GM21786 (cell line): Measurements from ENCODE around the gene CPED1.
"Not testable (repeated sequence)": the region's sequence is repeated elsewhere in the genome, so short reads cannot be mapped to it uniquely, and the experiment has no call there.

ENCODE experiments used
- ATAC-seq: cut with Tn5 transposase; IDR thresholded peaks from one replicate; pipeline ENCODE4 v1.9.1; 2021; ENCODE audit not compliant: unreplicated experiment

Gene CPED1

DNA sequence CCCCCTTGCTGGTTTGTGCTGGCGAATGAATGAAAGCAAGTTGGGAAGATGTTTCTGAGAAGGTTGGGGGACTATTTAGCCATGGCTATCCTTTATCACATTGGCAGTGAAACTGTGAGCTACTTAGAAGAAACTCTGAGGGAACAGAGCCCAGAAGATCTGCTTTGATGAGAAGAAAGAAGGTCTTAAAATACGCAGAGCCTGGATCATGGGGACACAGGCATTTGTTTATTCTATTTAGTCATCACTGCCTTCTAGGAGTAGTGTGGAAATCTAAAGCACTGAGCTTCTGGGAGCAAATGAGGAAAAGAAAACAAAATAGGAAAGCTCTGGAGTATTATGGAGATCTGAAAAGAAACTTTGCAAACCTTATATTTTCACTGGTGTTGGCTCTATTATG lies 28.5 kb downstream of the CPED1 start:
- no peak for ATAC-seq

DNA sequence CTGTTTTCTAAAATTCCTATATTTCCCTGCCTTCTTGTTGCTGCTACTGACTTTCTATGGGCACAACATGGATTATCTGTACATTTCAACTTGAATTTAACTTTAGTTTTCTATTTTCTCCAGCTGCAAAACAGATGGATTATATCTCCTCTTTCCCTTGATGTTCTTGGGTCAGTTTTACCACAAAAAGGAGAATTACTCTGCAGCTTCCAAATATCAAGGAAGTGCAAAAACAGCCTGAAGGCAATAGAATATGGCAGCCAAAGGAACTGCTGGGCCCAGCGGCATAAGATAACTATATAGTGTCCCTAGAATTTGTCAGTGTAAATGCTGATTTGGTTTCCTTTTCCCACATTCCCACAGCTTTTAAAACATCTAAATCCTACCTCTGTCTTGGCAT lies 29.1 kb downstream of the CPED1 start:
- ATAC-seq: no peak

DNA sequence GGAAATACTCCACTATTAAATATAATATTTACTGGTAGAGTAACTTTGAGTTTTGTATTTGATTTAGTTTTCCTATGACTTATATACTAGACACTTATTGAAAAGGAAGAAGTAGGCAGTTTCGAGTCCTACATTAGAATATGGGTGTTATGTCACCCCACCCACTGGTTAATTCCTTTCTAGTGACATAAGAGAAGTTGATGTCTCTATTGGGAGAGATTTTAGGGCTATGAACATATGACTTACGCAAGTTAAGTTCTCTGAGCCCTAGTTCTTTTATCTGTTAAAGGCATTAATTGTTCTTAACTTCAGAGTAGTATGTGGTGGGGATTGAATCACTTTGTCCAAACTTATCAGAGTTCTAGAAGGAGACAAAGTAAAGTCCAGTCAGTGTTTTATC lies 30.5 kb downstream of the CPED1 start:
- ATAC-seq: no peak

DNA sequence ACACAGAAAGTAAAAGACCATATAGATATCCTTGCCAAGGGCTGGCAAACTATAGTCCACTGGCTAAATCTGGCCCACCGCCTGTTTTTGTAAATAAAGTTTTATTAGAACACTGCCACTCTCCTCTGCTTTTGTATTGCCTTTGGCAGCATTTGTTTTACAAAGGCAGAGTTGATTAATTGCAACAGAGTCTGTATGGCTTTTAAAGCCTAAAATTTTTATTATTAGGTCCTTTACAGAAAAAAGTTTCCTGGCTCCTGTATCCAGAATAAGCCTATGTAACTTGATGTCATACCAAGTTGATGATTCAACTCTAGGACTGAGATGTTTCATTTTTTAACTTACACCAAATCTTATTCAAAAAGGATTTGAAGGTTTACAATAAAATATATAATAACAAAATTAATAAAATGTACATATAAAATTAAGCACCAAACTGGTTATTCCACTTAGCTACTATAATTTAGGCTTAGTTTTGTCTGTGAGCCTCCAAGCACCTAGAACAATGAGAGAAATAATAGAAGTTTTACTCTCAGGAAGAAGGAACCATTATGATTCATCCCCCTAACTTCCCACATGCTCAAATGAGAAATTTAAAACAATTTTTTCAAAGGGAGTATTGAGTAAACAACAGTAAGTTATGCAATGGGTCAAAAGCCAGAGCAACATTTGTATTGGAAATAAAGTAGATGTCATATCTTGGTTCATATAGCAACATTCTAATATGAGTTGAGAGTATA lies 31.9 kb downstream of the CPED1 start:
- no peak for ATAC-seq

DNA sequence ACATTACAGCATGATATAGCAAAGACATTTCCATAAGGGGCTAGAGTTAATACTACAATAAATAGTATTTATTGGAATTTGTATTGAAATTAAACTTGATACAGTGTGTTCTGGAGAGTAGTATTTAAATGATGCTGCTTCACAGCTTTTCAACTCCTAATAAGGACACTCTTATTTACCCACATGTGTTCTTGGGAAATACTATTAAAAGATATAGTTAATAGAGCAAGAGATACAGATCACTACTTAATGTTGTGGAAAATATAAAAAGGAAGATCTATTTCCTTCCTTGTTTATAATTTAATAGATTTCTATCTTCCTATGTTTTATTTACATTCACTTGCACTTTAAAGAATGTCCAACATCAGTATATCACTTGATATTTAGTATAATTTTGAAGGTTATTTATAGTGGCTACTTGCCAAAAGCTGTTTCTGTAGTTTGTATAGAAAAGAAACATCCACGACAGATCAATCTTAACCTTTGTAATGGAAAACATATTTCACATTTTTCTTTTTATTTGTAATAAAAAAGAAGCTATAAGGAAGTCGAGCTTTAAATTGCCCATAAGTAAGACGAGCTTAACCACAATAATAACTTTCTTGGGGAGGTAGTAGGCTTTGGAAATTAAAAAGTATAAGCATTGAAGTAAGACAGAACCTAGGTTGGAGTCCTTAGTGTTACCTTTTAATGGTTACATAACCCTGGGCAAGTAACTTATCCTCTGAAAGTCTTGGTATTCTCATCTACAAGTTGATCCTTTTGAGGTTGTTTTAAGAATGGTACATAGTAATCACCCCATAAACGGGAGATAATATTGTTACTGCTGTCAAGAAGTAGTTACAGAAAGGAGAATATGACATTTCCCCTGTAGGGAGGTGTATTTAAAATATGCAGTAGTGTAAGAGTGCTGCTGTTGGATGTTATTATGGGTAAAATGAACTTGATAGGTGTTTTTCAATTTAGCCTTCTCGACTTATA lies 32.8 kb downstream of the CPED1 start:
- no peak for ATAC-seq

DNA sequence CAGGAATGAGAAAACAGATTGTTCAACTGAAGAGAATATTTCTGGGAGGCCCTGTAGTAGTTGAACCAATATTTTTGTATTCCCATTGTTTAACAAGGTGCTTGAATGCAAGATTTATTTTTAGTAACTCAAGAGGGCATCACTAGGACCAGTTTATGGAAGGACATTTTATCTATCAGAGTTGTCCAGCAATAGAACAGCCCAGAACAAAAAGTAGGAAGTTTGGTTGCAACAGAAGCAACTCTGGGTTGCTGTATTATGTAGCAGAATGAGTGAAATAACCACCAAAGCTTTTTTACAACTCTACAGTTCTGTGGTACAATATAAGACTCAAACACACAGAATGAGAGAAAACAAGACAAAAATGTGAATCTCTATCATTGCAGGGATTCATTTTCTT lies 34.7 kb downstream of the CPED1 start:
- ATAC-seq: no peak

DNA sequence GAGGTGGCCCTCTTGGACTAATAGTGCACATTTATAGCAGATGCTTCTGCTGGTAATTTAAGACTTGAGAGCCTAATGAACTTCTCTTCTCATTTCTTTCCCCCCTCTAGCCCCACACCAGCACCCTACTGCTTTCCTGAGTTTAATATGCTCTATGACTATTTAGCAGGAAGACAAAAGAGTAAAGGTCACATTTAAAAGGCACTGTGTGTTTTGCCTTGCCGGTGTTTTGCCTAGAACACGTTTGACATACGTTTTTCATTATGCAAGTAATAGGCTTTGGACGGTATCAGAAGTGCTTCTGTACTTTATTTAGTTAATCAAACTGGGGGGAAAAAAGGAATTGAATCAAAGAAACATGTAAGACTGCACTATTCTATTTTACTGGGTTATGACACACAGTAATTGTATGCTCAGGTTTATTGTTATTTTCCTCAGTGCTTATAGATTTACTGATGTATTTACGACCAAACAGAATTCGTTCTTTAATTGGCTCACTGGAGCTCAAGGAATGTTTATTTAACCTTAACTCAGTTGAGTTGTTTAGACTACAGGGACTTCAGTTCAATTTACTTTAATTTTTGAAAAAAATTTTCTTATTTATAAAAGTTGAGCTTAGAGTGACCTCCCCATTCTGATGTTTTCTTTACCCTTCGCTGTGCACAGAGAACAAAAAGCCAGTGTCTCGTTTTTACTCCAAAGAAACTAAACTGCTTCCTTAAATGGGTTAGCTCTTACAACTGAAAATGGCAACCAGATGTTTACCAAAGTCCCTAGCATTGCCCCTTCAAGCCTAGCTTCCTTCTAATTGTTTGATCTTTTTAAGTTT lies 35.4 kb downstream of the CPED1 start:
- no peak for ATAC-seq

DNA sequence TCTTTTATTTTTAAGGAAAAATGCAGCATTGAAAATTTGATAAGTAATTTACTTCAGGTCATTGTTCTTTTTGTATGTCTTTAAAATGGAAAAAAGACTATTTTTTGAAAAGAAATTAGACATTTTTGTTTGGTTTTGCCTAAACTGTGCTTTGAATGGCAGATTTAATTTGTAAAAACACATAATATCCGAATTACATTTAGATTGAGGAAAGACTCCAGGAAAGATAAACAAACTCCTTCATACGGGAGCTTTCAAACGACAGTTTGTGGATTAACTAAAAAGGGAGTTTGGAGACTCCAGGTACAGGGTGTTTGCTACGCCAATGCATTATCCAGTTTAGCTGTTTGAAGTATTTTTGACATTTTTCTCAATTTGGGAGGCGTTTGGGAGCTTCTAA lies 36.1 kb downstream of the CPED1 start:
- ATAC-seq: no peak

GRCh38 chr7:121026159-121026558 lies 37.6 kb downstream of the CPED1 start:
- ATAC-seq: no peak

DNA sequence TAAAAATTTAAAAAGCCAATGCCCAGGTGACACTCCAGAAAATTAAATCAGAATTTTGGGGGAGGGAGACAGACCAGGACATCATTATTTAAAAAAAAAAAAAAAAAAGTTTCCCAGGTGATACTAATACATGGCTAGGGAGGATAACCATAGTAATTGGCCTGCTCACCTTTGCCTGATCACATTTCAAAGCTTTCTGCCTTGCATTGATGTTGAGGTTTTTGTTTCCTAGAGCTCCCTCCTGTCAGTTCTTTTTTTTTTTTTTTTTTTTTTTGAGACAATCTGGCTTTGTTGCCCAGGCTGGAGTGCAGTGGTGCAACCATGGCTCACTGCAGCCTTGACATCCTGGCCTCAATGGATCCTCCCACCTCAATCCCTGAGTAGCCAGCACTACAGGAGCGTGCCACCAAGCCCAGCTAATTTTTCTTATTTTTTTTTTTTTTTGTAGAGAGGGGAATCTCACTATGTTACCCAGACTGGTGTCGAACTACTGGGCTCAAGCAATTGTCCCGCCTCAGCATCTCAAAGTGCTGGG lies 38.1 kb downstream of the CPED1 start:
- ATAC-seq: no peak

DNA sequence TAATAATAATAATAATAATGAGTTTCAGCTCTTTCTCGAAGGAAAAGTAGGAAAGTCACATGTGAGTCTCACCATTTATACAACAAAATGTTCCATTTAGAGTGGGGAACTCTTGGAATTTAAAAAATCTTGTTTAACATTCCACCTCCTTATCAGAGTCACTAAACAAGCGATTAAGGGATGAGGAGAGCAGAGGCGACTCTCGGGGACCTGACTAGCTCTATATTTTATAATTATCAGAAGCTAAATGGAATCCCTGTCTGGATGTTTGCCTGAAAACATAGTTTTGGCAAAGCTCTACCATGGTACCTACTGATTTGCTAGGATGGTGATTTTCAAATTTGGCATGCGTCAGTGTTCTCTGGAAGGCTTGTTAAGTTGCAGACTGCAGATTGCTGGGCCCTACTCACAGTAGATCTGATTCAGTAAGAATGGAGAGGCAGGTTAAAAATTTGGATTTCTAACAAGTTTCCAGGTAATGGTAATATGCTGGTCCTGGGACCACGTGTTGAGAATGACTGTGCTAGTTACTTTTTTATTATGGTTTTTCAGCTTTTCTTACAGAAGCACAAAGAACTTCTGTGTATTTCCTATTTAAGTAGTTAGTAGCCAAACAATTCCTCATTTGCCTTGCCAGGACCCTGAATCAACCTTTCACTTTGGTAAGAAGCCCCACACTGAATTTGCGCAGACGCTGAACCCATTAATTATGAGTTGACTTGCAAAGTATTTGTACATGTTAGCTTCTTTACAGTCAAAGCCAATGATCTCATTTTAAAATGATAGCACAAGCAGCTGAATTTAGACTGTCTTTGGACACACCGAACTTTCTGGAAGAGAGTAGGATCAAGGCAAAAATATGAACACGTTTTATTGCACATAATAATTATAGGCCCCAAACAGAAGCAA lies 39.5 kb downstream of the CPED1 start:
- no peak for ATAC-seq

DNA sequence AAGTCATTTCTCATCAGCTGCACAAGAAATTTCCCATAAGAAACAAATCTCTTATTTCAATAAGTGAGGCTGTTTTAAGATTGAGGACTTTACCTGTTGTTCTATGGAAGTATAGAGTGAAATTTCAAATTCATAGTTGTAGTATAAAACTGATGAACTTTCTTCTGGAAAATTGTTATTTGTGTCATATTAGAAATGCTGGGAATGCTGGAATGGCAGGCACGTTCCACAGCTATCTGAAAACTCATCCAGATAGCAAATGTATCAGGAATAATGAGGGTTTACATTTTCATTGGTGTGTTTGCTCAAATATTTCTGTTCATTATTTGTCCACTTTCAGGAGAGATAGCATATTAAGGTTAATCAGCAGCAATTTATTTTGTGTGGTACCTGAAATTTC lies 40.8 kb downstream of the CPED1 start:
- no peak for ATAC-seq

DNA sequence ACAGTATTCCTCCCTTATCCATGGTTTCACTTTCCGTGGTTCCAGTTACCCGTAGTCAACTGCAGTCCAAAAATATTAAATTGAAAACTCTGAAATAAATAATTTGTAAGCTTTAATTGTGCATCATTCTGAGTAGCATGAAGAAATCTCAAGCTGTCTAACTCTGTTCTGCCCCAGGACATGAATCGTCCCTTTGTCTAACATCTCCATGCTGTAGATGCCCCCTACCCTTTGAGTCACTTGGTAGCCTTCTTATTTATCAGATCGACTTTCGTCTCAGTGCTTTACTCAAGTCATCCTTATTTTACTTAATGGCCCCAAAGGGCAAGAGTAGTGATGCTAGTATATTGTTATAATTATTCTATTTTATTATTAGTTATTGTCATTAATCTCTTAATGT lies 41.8 kb downstream of the CPED1 start:
- ATAC-seq: no peak

DNA sequence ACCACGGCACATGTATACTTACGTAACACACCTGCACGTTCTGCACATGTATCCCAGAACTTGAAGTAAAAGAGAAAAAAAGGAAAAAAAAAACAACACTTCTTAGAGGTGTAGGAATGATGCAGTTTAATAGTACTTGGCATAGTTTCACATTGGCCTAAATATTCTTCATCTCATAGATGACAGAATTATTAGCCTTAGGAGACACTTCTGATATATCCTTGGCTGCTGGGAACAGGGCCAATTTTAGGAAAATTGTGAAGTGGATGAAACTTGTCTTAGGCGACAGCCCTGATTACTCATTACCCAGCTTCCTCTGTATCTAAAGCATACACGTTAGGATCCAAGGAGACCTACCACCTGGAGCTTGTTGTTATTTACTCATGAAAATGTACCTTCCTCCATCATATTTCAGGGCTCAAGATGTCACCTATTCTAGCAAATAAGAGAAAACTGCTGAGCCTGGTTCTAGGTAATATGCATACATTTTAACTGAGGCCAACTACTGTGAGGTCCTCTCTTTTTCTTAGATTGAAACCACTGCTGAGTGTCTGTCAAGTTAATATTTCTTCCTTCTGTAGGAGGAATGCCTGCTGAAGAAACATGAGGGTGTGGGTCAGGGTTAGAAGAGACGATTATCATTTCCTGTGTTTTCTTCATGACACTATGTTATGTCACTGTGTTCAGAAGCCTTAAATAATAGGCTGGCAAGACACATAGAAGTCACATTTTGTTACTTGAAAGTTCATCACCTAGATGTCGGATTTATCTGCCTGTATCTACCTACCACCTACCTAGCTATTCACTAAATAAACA lies 44.3 kb downstream of the CPED1 start:
- ATAC-seq: no peak

GRCh38 chr7:121034929-121035328 lies 46.4 kb downstream of the CPED1 start:
- ATAC-seq: no peak

DNA sequence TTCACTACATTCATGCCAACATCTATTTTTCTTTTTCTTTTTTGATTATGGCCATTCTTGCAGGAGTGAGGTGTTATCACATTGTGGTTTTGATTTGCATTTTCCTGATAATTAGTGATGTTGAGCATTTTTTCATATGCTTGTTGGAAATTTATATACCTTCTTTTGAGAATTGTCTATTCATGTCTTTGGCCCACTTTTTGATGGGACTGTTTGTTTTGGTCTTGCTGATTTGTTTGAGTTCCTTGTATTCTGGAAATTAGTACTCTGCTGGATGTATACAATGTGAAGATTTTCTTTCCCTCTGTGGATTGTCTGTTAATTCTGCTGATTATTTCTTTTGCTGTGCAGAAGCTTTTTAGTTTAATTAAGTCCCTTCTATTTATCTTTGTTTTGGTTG lies 48.3 kb downstream of the CPED1 start:
- ATAC-seq: not testable (repeated sequence)

GRCh38 chr7:121037329-121037728 lies 48.8 kb downstream of the CPED1 start:
- not testable (repeated sequence) for ATAC-seq

GRCh38 chr7:121037957-121038716 lies 49.6 kb downstream of the CPED1 start:
- ATAC-seq: no peak
